GM21390 (cell line): ENCODE measurements around the gene RALA.

Experiments
- ATAC-seq: cut with Tn5 transposase; IDR thresholded peaks from one replicate; pipeline ENCODE4 v1.9.1; 2021; ENCODE audit not compliant: unreplicated experiment

The RALA gene

DNA sequence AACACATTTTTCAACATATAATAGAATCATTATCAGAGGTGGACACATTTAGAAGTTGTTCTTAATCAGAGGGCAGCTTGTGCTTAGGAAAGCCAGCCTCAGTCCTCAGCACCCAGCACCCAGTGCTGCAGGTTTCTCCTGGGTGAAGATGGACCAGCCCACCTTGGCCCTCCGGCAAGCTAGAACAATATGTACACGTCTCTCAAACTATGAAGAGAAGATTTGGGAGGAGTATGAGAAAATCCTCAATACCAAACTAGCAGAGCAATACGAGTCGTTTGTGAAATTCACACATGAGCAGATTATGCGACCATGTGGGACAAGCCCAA, 13.5 kb upstream of the RALA start:
- no peak for ATAC-seq

GRCh38 chr7:39613577-39613976, 9.8 kb upstream of the RALA start:
- no peak for ATAC-seq

GRCh38 chr7:39614299-39614698, 9.1 kb upstream of the RALA start:
- ATAC-seq, result no peak

DNA sequence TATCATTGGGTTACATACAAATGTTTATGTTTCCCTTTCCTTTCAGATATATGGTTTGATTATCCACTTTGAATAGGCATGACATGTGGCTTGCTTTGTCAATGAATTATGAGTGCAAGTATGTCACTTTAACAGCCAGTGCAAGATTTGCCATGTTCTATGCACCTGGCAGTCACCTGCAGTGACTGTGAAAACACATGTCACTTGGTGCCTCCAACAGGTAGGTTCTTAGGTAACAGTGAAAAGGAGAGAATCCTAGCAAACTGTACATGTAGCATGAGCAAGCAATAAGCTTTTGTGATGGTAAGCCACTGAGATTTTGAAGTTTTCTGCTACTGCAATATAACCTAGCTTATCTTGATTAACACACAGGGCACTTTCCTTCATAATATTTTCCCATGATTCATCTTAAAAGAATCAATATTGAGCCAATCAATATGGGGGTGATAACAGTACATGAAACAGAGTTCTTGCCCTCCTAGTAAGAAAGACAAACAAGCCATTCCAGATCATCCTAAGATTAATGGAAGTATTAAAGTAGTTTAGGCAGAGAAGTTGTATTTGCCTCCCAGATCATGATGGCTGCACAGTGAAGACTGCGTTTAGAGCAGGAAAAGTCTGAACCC, 7.9 kb upstream of the RALA start:
- ATAC-seq, result no peak

DNA sequence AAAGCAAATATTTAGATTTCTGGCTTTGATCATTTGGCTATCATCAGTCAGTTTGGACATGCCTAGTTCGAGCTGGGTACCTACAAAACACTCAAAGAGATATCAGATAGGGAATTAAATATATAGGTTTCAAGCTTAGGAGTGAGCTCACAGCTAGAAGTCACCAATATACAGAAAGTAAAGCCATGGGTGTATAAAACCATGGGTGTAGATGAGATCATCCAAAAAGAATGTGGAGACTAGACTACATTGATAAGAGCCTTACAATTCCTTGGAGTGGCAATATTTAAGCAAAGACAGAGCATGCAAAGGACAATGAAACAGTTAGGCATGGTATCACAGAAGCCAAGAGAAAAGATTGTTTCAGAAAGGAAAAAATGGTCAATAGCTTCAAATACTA, 7.2 kb upstream of the RALA start:
- ATAC-seq, result no peak

- no peak for ATAC-seq
Measured at GRCh38 chr7:39617005-39617404, 6.4 kb upstream of the RALA start.

GRCh38 chr7:39618868-39619267, 4.5 kb upstream of the RALA start:
- ATAC-seq, result no peak

DNA sequence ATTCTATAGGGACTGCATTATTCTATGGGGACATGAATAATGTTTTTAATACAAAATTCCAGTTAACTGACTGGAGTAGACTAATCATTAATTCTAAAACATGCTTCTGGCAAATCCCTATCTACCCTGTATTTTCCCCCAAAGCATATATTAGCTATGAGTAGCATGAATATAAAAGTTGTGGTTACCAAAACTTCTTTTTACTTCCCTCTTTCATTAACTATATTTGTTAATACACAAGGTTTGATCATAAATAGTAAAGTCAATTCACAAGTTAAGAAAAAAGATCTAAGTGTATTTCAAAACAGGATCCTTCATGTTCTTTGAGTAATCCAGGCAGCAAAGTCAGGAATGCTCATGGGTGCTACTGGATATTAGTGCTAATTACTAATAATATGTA, 2.9 kb upstream of the RALA start:
- no peak for ATAC-seq

DNA sequence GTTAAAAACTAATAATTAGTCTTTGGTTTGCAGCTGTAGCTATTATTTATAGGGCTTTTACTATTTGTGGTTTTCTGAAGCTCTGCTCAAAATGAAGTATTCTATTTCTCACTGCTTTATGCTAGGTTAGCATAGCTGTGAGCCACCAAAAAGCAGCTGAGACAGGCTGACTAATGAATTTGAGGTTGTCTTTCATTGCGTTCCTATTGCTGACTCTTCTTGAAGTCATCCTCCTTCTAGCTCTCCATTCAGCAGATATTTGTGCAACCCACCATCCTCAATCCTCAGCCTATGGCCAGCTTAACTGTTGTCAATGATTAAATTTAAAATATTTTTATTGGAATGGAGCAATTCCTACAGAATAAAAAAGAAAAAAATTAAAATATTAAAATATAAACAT, 2.1 kb upstream of the RALA start:
- no peak for ATAC-seq

GRCh38 chr7:39621784-39622411, 1.5 kb upstream of the RALA start:
- ATAC-seq, result no peak

GRCh38 chr7:39622609-39623008, 763 bp upstream of the RALA start:
- no peak for ATAC-seq

- ATAC-seq, result peak; percentile 54
Measured at GRCh38 chr7:39623732-39624441, 515 bp downstream of the RALA start.

DNA sequence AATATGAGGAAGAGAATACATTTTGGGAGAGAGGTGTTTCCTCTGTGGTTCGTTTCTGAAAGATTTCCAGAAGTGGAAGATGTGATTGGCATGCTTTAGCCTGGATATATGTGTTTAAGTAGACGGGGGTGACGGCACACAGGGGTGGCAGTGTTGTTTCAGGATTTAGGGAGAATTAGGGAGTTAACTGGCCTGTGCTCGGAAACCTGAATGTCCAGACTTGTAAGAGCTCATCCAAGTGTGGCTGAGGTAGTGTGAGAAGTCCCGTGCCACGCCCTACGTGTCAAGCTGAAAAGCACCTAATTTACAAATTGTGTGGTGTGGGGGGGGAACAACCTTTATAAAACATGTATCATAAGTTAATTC, 1.1 kb downstream of the RALA start:
- no peak for ATAC-seq

- ATAC-seq, result no peak
Measured at GRCh38 chr7:39624935-39625694, 1.7 kb downstream of the RALA start.

- no peak for ATAC-seq
Measured at GRCh38 chr7:39631736-39632308, 8.4 kb downstream of the RALA start.

- no peak for ATAC-seq
Measured at GRCh38 chr7:39633563-39634477, 10.4 kb downstream of the RALA start.

GRCh38 chr7:39634478-39634805, 11.1 kb downstream of the RALA start:
- ATAC-seq, result no peak

DNA sequence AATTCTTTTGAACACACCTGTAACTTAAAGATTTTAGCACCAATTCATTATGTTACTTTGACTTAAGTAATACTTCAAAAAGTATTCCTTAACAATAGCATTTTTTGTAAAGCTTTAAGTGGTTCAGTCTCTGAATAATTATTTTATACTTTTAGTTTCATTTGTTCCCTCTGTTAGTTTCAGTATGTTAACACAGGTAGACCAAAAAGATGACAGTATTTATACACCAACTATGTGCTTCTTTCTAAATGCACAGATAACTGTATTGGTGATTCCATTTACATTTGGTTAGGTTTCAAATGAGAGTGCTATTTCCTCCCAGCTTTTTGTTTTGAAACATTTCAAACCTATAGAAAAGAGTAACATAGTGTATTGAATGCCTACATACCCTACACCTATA, 14.0 kb downstream of the RALA start:
- peak; percentile 65 for ATAC-seq

GRCh38 chr7:39637963-39638485, 14.7 kb downstream of the RALA start:
- no peak for ATAC-seq

- no peak for ATAC-seq
Measured at GRCh38 chr7:39642896-39643295, 19.5 kb downstream of the RALA start.
